ENCODE data around the gene CCSER1.
A peak's percentile ranks its signal among the peaks of the same experiment; 100 is the strongest.

CCSER1 gene

DNA sequence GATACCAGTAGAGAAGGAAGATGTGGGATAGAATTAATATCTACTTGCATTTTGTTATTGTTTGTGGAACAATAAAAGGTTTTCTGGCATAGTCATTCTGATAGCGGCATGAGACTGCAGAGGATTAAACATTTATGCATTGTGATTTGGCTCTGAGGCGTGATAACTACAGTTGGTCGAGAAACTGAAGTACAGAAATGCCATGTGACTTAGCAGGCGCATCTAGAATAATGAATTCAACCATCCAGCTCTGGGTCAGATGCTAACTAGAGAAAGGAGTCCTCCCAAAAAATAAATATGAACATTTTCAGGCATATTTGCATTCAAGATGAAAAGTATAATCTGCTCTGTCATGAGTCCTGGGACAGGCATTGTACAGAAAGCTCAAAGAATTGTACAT, 62.8 kb downstream of the CCSER1 start:
- H3K9ac ChIP-seq (ENCODE audit: low read depth, low read length), result no peak overlapping the region
- no peak overlapping the region for H3K4me3 ChIP-seq (ENCODE audit: low read depth, low read length)
- H3K36me3 ChIP-seq (ENCODE audit: control insufficient read depth, insufficient read depth, low read length), result no peaks in the 10 kb centered on the region
- peaks cover 26% of the 10 kb centered on the region for H3K4me1 ChIP-seq (ENCODE audit: control insufficient read depth, insufficient read depth, low read length)
- no peak overlapping the region for H3K27ac ChIP-seq (ENCODE audit: low read depth, low read length)
- no peaks in the 10 kb centered on the region for H3K9me3 ChIP-seq (ENCODE audit: control insufficient read depth, insufficient read depth, low read length)
- no peaks in the 10 kb centered on the region for H3K27me3 ChIP-seq (ENCODE audit: control insufficient read depth, insufficient read depth, low read length)

GRCh38 chr4:90190525-90190924, 63.3 kb downstream of the CCSER1 start:
- no peak overlapping the region for H3K27ac ChIP-seq (ENCODE audit: low read depth, low read length)
- no peaks in the 10 kb centered on the region for H3K9me3 ChIP-seq (ENCODE audit: control insufficient read depth, insufficient read depth, low read length)
- H3K27me3 ChIP-seq (ENCODE audit: control insufficient read depth, insufficient read depth, low read length), result no peaks in the 10 kb centered on the region
- H3K36me3 ChIP-seq (ENCODE audit: control insufficient read depth, insufficient read depth, low read length), result no peaks in the 10 kb centered on the region
- no peak overlapping the region for H3K4me3 ChIP-seq (ENCODE audit: low read depth, low read length)
- H3K4me1 ChIP-seq (ENCODE audit: control insufficient read depth, insufficient read depth, low read length), result peaks cover 29% of the 10 kb centered on the region
- H3K9ac ChIP-seq (ENCODE audit: low read depth, low read length), result no peak overlapping the region

DNA sequence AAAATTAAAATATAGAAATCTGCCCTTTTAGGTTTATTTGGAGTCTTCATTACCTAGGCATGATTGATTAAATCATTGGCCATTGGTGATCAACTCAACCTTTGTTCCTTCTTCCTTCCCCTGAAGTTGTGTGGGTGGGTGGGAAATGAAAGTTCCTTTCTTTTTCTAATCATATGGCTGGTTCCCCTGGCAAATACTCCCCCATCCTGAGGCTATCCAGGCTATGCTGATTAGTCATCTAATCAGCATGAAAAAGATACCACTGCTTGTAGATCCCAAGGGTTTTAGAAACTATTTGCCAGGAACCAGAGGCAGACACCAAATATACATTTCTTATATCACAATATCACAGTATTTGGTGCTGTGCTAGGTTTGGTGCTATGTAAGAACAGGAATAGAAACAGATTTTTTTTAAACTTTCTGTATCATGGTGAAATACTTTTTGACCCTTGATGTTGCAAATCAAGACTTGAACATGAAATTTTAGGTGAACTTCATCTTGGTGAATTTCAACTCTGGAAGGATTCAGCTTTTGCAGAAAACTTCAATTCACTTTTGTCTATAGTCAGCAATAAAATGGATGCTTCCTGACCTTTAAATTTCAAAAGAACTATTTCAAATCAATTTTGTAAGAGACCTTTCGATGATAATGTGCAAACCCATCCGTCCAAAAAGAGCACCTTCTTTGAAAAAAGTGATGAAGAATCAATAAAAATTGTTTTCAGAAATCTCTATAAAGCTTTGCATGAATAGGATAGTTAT, 71.1 kb downstream of the CCSER1 start:
- Histone ChIP-seq H3K4me1 (ENCODE audit: control insufficient read depth, insufficient read depth, low read length) (peaks cover 46% of the 10 kb centered on the region), H3K9me3 (ENCODE audit: control insufficient read depth, insufficient read depth, low read length) (no peaks in the 10 kb centered on the region), H3K27ac (ENCODE audit: low read depth, low read length) (peak overlapping the region; percentile 92), H3K4me3 (ENCODE audit: low read depth, low read length) (peak overlapping the region; percentile 34; the same call in 1 of the 2 replicates), H3K9ac (ENCODE audit: low read depth, low read length) (no peak overlapping the region), H3K27me3 (ENCODE audit: control insufficient read depth, insufficient read depth, low read length) (no peaks in the 10 kb centered on the region), H3K36me3 (ENCODE audit: control insufficient read depth, insufficient read depth, low read length) (no peaks in the 10 kb centered on the region)

DNA sequence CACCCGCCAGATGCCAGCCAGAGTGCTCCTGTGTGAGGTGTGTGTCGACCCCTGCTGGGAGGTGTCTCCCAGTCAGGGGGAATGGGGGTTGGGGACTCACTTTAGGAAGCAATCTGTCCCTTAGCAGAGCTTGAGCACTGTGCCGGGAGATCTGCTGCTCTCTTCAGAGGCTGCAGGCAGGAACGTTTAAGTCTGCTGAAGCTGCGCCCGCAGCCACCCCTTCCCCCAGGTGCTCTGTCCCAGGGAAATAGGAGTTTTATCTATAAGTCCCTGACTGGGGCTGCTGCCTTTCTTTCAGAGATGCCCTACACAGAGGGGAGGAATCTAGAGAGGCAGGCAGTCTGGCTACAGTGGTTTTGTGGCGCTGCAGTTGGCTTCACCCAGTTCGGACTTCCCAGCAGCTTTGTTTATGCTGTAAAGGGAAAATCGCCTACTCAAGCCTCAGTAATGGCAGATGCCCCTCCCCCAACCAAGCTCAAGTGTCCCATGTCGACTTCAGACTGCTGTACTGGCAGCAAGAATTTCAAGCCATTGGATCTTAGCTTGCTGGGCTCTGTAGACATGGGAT, 80.8 kb downstream of the CCSER1 start:
- H3K27ac ChIP-seq (ENCODE audit: low read depth, low read length), result no peak overlapping the region
- peaks cover 16% of the 10 kb centered on the region for H3K4me1 ChIP-seq (ENCODE audit: control insufficient read depth, insufficient read depth, low read length)
- H3K36me3 ChIP-seq (ENCODE audit: control insufficient read depth, insufficient read depth, low read length), result no peaks in the 10 kb centered on the region
- H3K9me3 ChIP-seq (ENCODE audit: control insufficient read depth, insufficient read depth, low read length), result no peaks in the 10 kb centered on the region
- no peak overlapping the region for H3K4me3 ChIP-seq (ENCODE audit: low read depth, low read length)
- H3K27me3 ChIP-seq (ENCODE audit: control insufficient read depth, insufficient read depth, low read length), result no peaks in the 10 kb centered on the region
- no peak overlapping the region for H3K9ac ChIP-seq (ENCODE audit: low read depth, low read length)

DNA sequence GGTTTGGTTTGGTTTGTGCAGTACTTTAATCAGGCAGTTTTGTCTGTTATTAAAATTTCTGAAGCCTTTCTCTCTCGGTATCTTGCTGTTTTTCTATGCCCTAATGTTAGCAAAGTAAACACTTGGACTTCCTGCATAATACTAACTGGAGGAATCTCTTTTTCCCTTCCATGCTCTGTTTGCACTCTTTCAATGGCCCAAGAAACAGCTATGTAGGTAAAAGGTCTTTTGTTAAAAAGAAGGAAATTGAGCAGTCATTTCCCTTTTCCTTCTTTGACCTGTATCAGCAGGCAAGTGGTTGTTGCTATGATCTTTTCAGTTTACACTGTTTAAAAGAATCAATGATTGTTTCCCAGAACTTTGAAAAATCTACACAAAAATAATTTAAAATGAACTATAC, 82.7 kb downstream of the CCSER1 start:
- H3K36me3 ChIP-seq (ENCODE audit: control insufficient read depth, insufficient read depth, low read length), result no peaks in the 10 kb centered on the region
- H3K4me3 ChIP-seq (ENCODE audit: low read depth, low read length), result no peak overlapping the region
- H3K4me1 ChIP-seq (ENCODE audit: control insufficient read depth, insufficient read depth, low read length), result peaks cover 16% of the 10 kb centered on the region
- no peaks in the 10 kb centered on the region for H3K27me3 ChIP-seq (ENCODE audit: control insufficient read depth, insufficient read depth, low read length)
- no peaks in the 10 kb centered on the region for H3K9me3 ChIP-seq (ENCODE audit: control insufficient read depth, insufficient read depth, low read length)
- no peak overlapping the region for H3K9ac ChIP-seq (ENCODE audit: low read depth, low read length)
- H3K27ac ChIP-seq (ENCODE audit: low read depth, low read length), result no peak overlapping the region

DNA sequence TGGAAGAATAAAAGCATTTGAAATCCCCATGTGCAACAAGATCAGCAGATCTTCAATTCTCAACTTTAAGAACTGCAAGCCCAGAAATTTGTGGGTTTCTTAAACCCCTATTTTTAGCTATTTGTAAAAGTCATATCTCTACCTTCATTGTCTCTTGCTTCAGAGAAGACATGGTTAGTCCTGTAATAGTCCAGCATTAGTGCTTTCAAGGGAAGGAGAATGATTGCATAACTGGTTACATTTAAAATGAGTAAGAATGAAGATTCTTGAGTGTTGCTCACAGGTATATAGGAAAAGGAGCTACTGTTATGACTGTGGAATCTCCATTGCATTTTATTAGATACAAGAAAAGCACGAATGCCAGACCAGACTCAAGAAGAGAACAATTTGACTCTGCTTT, 84.0 kb downstream of the CCSER1 start:
- Histone ChIP-seq H3K4me1 (ENCODE audit: control insufficient read depth, insufficient read depth, low read length) (peaks cover 28% of the 10 kb centered on the region), H3K9ac (ENCODE audit: low read depth, low read length) (no peak overlapping the region), H3K27me3 (ENCODE audit: control insufficient read depth, insufficient read depth, low read length) (no peaks in the 10 kb centered on the region), H3K36me3 (ENCODE audit: control insufficient read depth, insufficient read depth, low read length) (no peaks in the 10 kb centered on the region), H3K9me3 (ENCODE audit: control insufficient read depth, insufficient read depth, low read length) (no peaks in the 10 kb centered on the region), H3K4me3 (ENCODE audit: low read depth, low read length) (no peak overlapping the region), H3K27ac (ENCODE audit: low read depth, low read length) (no peak overlapping the region)

GRCh38 chr4:90215286-90215685, 88.1 kb downstream of the CCSER1 start:
- H3K4me3 ChIP-seq (ENCODE audit: low read depth, low read length), result no peak overlapping the region
- no peak overlapping the region for H3K27ac ChIP-seq (ENCODE audit: low read depth, low read length)
- H3K4me1 ChIP-seq (ENCODE audit: control insufficient read depth, insufficient read depth, low read length), result peaks cover 19% of the 10 kb centered on the region
- H3K9me3 ChIP-seq (ENCODE audit: control insufficient read depth, insufficient read depth, low read length), result no peaks in the 10 kb centered on the region
- no peak overlapping the region for H3K9ac ChIP-seq (ENCODE audit: low read depth, low read length)
- no peaks in the 10 kb centered on the region for H3K27me3 ChIP-seq (ENCODE audit: control insufficient read depth, insufficient read depth, low read length)
- no peaks in the 10 kb centered on the region for H3K36me3 ChIP-seq (ENCODE audit: control insufficient read depth, insufficient read depth, low read length)

DNA sequence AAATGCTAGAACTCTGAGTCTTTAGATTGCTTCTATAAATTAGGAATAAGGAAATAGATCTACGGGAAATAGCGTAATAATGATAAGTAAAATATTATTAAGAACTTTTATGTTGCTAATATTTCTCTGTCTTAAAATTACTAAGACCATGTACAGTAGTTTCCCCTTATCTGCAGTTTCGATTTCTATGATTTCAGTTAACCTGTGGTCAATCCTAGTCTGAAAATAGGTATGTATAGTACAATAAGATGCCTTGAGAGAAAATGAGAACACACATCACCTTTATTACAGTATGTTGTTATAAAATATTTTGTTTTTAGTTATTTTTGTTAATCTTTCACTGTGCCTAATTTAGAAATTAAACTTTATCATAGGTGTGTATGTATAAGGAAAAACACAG, 92.6 kb downstream of the CCSER1 start:
- Histone ChIP-seq H3K27ac (ENCODE audit: low read depth, low read length) (no peak overlapping the region), H3K4me3 (ENCODE audit: low read depth, low read length) (no peak overlapping the region), H3K4me1 (ENCODE audit: control insufficient read depth, insufficient read depth, low read length) (peaks cover 19% of the 10 kb centered on the region), H3K27me3 (ENCODE audit: control insufficient read depth, insufficient read depth, low read length) (no peaks in the 10 kb centered on the region), H3K9ac (ENCODE audit: low read depth, low read length) (no peak overlapping the region), H3K36me3 (ENCODE audit: control insufficient read depth, insufficient read depth, low read length) (no peaks in the 10 kb centered on the region), H3K9me3 (ENCODE audit: control insufficient read depth, insufficient read depth, low read length) (no peaks in the 10 kb centered on the region)

GRCh38 chr4:90220459-90220858, 93.3 kb downstream of the CCSER1 start:
- Histone ChIP-seq H3K4me1 (ENCODE audit: control insufficient read depth, insufficient read depth, low read length) (peaks cover 15% of the 10 kb centered on the region), H3K36me3 (ENCODE audit: control insufficient read depth, insufficient read depth, low read length) (no peaks in the 10 kb centered on the region), H3K27me3 (ENCODE audit: control insufficient read depth, insufficient read depth, low read length) (no peaks in the 10 kb centered on the region), H3K9me3 (ENCODE audit: control insufficient read depth, insufficient read depth, low read length) (no peaks in the 10 kb centered on the region), H3K27ac (ENCODE audit: low read depth, low read length) (no peak overlapping the region), H3K4me3 (ENCODE audit: low read depth, low read length) (no peak overlapping the region), H3K9ac (ENCODE audit: low read depth, low read length) (no peak overlapping the region)

DNA sequence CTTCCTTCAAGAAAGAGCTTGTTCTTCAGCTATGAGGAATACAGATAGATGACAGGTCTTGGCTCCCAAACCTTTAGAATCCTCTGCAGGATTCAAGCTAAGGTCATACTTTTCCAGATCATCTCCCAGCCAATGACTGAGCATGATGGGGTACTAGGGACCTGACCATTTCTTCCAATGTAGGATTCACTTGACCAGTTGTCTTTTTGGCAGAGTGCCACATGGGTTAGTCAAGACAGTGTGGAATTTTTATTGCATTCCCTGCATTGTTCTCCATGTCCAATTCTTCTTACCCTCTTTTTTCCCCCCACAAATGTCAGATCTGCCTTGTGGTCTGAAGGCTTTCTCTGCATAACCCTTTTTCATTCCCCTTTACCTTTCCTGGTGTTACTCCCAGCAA, 99.5 kb downstream of the CCSER1 start:
- Histone ChIP-seq H3K9me3 (ENCODE audit: control insufficient read depth, insufficient read depth, low read length) (peaks cover 11% of the 10 kb centered on the region), H3K36me3 (ENCODE audit: control insufficient read depth, insufficient read depth, low read length) (no peaks in the 10 kb centered on the region), H3K27ac (ENCODE audit: low read depth, low read length) (no peak overlapping the region), H3K27me3 (ENCODE audit: control insufficient read depth, insufficient read depth, low read length) (no peaks in the 10 kb centered on the region), H3K4me1 (ENCODE audit: control insufficient read depth, insufficient read depth, low read length) (no peaks in the 10 kb centered on the region), H3K4me3 (ENCODE audit: low read depth, low read length) (no peak overlapping the region), H3K9ac (ENCODE audit: low read depth, low read length) (no peak overlapping the region)

DNA sequence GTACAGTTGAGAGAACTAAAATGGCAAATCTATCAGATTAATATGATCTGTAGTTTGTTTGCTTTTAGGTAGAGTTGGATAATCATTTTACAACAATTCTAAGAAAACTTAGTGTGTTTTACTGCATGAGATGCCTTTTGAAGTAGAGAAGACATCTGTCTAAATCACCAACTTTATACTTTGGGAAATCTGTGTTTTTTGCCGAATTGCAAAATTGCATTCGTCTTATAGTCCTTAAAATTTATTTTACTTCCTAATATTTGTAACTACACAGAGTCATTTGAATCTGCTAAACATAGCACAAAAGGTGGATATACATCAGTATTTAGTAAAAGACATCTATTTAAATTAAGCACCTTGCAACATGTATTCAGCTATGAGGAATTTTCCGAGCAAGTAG, 100.0 kb downstream of the CCSER1 start:
- Histone ChIP-seq H3K27me3 (ENCODE audit: control insufficient read depth, insufficient read depth, low read length) (no peaks in the 10 kb centered on the region), H3K4me3 (ENCODE audit: low read depth, low read length) (no peak overlapping the region), H3K9me3 (ENCODE audit: control insufficient read depth, insufficient read depth, low read length) (peaks cover 11% of the 10 kb centered on the region), H3K27ac (ENCODE audit: low read depth, low read length) (no peak overlapping the region), H3K4me1 (ENCODE audit: control insufficient read depth, insufficient read depth, low read length) (no peaks in the 10 kb centered on the region), H3K9ac (ENCODE audit: low read depth, low read length) (no peak overlapping the region), H3K36me3 (ENCODE audit: control insufficient read depth, insufficient read depth, low read length) (no peaks in the 10 kb centered on the region)

Measured in HUES48 (cell line).